Activated CD4-positive, alpha-beta memory T cell treated with anti-CD3 and anti-CD28 coated beads, Interleukin-2, amount 10 ng/mL, durations not matched to agents 7 days and 5 days (primary cell): Measurements from ENCODE around the gene ACE. TPM values are rescaled to one million over a fixed set of nuclear protein-coding genes. Genes with fewer than 3 reads are reported as not detected.
"Not testable (repeated sequence)": the region's sequence is repeated elsewhere in the genome, so short reads cannot be mapped to it uniquely, and the experiment has no call there.

Experiments used
- CTCF ChIA-PET: fragments of 350-600 bp; sonication (Branson Sonifier 250); formaldehyde crosslinking; loops from one replicate; lab custom pipeline; 2021; ENCODE audit warnings: antibody characterized with exemption, inconsistent platforms; lab: Charles Lee
- POLR2A ChIA-PET: fragments of 350-600 bp; sonication (Branson Sonifier 250); formaldehyde crosslinking; loops from one replicate; lab custom pipeline; 2021; ENCODE audit warnings: antibody characterized with exemption; lab: Charles Lee
- DNase-seq: peaks from one replicate; pipeline ENCODE4 v3.0.0-alpha.2; 2020
- H3K27ac Mint-ChIP-seq: one replicate; pipeline ENCODE4 v1.8.0; 2021; ENCODE audit warnings: mild to moderate bottlenecking, mixed read lengths
- H3K27me3 Mint-ChIP-seq: one replicate; pipeline ENCODE4 v1.8.0; 2021; ENCODE audit warnings: mixed read lengths
- H3K36me3 Mint-ChIP-seq: one replicate; pipeline ENCODE4 v1.8.0; 2021; ENCODE audit warnings: low read depth, mixed read lengths
- H3K4me1 Mint-ChIP-seq: one replicate; pipeline ENCODE4 v1.8.0; 2021; ENCODE audit warnings: mixed read lengths
- H3K4me3 Mint-ChIP-seq: one replicate; pipeline ENCODE4 v1.8.0; 2021; ENCODE audit warnings: mild to moderate bottlenecking, mixed read lengths
- H3K9me3 Mint-ChIP-seq: one replicate; pipeline ENCODE4 v1.8.0; 2021; ENCODE audit warnings: mixed read lengths
- total RNA-seq, 2 experiments: library from RNA; stranded (reverse); gene quantifications; one replicate each; pipeline ENCODE4 v1.2.3, GENCODE V29; 2021

The ACE gene
- total RNA-seq, 2 experiments from 2014 or later = 10.6 to 12.2 TPM

DNA sequence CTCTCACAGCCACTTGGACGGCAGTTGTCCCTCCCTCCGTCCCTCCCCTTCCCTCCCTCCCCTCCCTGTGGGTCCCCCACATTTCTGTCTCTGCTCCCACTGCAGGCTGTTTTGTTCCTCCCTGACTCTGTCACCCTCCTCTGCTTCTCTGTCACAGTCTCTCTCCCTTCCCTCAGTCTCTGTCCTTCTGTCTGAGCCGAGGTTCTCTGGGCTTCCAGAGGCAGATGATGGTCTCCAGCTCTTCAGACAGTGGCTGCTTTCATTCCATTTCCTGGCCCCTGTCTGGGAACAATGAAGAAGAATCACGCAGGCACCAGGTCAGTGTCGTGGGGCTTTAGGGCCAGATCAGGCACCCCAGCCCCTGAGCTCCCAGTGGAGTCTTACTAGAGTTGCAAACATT lies 21.9 kb upstream of the ACE start:
- Mint-ChIP-seq H3K4me3 (no peak overlapping the region), H3K27me3 (peaks cover 2% of the 10 kb centered on the region), H3K27ac (no peak overlapping the region), H3K36me3 (no peaks in the 10 kb centered on the region), H3K4me1 (peaks cover 6% of the 10 kb centered on the region), H3K9me3 (no peaks in the 10 kb centered on the region)
- CTCF ChIA-PET = interaction anchor here (0.8 kb wide), 1 partner anchor 23 kb away, joined by 3 read pairs; no protein-coding TSS in a partner anchor
- no peak for DNase-seq
- POLR2A ChIA-PET = no interaction called here

DNA sequence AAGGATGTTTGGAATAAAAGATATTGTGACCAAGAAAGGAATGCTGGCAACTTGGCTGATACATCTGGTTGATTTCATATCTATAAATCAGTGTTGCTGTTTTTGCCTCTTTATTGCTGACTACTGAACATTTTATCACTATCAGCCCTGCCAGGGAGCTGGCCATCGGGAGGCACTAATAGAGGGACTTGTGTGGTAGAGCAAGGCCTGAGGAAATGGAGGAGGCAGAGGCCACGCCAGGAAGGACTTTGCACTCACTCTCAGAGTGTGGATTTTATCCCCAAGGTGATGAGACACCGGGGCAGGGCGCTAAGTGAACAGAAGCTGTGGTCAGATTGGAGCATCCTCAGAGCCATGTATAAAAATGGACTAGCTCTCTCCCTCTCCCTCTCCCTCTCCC lies 21.4 kb upstream of the ACE start:
- CTCF ChIA-PET = no interaction called here

DNA sequence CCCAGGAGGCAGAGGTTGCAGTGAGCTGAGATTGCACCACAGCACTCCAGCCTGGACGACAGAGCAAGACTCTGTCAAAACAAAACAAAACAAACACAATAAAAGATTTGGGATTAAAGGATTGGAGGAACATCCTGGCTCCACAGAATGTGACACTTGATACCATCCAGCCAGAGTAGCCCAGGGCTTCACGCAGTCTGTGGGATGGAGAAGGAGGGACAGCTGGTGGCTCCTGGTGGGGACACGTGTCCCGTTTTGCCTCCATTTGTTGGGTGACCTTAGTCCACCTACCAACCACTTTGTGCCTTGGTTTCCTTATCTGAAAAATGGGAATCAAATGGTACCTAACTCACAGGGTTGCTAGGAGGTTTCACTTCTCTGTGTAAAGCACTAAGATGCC lies 18.4 kb upstream of the ACE start:
- Mint-ChIP-seq H3K27ac (no peak overlapping the region), H3K4me3 (no peak overlapping the region), H3K36me3 (no peaks in the 10 kb centered on the region), H3K9me3 (no peaks in the 10 kb centered on the region), H3K4me1 (no peaks in the 10 kb centered on the region), H3K27me3 (peaks cover 4% of the 10 kb centered on the region)
- CTCF ChIA-PET = interaction anchor here (0.6 kb wide), 1 partner anchor 30 kb away, joined by 4 read pairs; no protein-coding TSS in a partner anchor
- POLR2A ChIA-PET = interaction anchor here (0.6 kb wide), 1 partner anchor 201 kb away, joined by 3 read pairs; no protein-coding TSS in a partner anchor
- no peak for DNase-seq

More for the DNA sequence above, 21.4 kb upstream of the ACE start:
- Mint-ChIP-seq H3K9me3 (no peaks in the 10 kb centered on the region), H3K4me1 (peaks cover 2% of the 10 kb centered on the region), H3K36me3 (no peaks in the 10 kb centered on the region), H3K4me3 (no peak overlapping the region), H3K27ac (no peak overlapping the region), H3K27me3 (peaks cover 2% of the 10 kb centered on the region)
- POLR2A ChIA-PET = no interaction called here
- DNase-seq = no peak

DNA sequence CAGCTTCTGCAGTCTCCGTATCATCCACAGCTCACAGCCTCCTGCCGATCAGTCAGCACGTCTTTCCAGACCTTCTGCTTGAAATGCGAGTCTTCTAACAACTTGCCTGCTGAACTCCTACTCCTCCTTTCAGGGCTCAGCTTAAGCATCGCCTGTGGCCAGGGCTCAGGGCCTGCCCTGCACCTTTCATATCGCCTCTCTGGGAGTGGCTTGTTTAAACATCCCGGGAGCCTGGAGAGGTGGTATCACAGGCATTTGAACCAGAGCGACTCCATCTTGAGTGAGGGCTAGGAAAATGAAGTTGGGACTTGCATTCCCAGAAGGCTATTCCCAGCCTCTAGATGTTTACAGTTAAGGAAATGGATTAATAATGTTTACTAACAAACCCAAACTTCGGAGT lies 16.8 kb upstream of the ACE start:
- H3K27me3 Mint-ChIP-seq = peaks cover 10% of the 10 kb centered on the region
- H3K4me3 Mint-ChIP-seq = no peak overlapping the region
- ChIA-PET POLR2A (no interaction called here), CTCF (no interaction called here)
- no peaks in the 10 kb centered on the region for H3K4me1 Mint-ChIP-seq
- no peaks in the 10 kb centered on the region for H3K9me3 Mint-ChIP-seq
- no peaks in the 10 kb centered on the region for H3K36me3 Mint-ChIP-seq
- H3K27ac Mint-ChIP-seq = no peak overlapping the region
- DNase-seq = no peak

DNA sequence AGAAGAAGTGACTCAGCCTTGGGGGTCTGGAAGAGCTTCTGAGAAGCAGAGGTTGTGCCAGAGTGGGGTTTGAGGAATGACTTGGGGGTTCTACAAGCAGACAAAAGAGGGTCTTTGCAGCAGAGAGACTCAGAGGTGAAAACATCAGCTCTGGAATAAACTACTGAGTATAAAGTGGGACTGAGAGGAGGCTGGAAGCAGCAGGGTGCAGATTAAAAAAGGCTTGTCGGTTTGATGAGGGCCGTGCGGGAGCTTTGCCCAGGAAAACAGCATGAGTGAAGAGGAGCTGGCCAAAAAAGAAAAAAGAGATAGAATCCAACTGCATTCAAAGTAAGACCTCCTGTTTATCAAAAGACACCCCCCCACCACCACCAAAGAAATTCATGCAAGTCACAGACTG lies 13.1 kb upstream of the ACE start:
- Mint-ChIP-seq H3K4me3 (no peak overlapping the region), H3K27ac (no peak overlapping the region), H3K36me3 (no peaks in the 10 kb centered on the region), H3K9me3 (no peaks in the 10 kb centered on the region), H3K27me3 (peaks cover 12% of the 10 kb centered on the region), H3K4me1 (no peaks in the 10 kb centered on the region)
- CTCF ChIA-PET = no interaction called here
- no peak for DNase-seq
- POLR2A ChIA-PET = no interaction called here

DNA sequence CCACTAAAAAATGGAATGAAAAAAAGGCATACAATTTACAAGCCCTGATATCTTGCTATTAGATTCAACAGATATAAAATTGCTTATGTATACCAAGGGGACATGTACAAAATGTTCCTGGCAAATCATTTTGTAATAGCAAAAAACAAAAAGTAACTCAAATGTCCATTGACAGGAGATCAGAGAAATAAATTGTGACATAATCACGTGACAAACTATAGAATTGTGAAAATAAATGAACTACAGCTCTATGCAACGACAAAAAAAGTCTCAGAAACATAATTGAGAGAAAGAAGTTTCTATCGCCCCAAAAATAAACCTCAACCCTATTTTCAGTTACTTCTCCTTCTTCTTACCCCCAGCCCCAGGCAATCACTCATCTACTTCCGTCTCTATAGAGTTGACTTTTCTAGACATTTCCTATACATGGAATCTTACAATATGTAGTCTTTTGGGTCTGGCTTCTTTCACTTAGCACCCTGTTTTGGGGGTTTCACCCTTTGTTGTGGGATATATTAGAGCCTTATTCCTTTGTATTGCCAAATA lies 12.1 kb upstream of the ACE start:
- no peak for DNase-seq
- H3K27ac Mint-ChIP-seq = no peak overlapping the region
- ChIA-PET POLR2A (no interaction called here), CTCF (no interaction called here)
- peaks cover 15% of the 10 kb centered on the region for H3K27me3 Mint-ChIP-seq
- H3K4me3 Mint-ChIP-seq = no peak overlapping the region
- no peaks in the 10 kb centered on the region for H3K9me3 Mint-ChIP-seq
- H3K4me1 Mint-ChIP-seq = no peaks in the 10 kb centered on the region
- H3K36me3 Mint-ChIP-seq = no peaks in the 10 kb centered on the region

DNA sequence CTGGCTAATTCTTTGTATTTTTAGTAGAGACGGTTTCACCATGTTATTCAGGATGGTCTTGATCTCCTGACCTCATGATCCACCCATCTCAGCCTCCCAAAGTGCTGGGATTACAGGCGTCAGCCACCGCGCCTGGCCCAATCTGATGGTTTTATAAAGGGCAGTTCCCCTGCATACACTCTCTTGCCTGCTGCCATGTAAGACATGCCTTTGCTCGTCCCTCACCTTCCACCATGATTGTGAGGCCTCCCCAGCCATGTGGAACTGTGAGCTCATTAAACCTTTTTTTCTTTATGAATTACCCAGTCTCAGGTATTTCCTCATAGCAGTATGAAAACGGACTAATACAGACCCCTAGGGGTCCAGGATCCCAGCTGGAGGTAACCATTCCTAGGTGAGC lies 8.8 kb upstream of the ACE start:
- POLR2A ChIA-PET = not testable (repeated sequence)

DNA sequence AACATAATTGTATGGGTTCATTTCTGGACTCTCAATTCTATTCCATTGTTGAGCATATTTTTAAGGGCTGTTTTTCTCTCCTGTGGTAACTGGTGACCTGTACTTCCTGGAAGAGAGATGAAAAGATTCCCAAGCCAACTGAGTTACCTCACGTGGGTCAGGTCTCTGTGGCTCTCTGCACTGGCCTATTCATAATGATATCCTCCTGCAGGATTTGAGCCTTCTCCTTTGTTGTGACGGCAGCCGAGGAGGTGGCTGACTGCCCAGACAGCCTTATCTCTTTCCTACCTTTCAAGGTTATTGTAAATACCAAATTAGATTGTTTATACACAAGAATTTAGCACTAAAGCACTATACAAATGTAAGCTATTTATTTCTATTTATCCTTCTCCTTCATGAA lies 2.7 kb upstream of the ACE start:
- Mint-ChIP-seq H3K4me3 (no peak overlapping the region), H3K36me3 (no peaks in the 10 kb centered on the region), H3K27me3 (peaks cover 44% of the 10 kb centered on the region), H3K27ac (no peak overlapping the region), H3K9me3 (no peaks in the 10 kb centered on the region), H3K4me1 (peaks cover 16% of the 10 kb centered on the region)
- no peak for DNase-seq
- CTCF ChIA-PET = interaction anchor here (1.4 kb wide), 1 partner anchor 48 kb away, joined by 4 read pairs; no protein-coding TSS in a partner anchor
- POLR2A ChIA-PET = no interaction called here

More for the DNA sequence above, 8.8 kb upstream of the ACE start:
- H3K9me3 Mint-ChIP-seq, H3K4me3 Mint-ChIP-seq, H3K36me3 Mint-ChIP-seq, H3K27ac Mint-ChIP-seq, DNase-seq, H3K4me1 Mint-ChIP-seq: not testable (repeated sequence)
- peaks cover 21% of the 10 kb centered on the region for H3K27me3 Mint-ChIP-seq
- CTCF ChIA-PET = interaction anchor here (2.3 kb wide), 1 partner anchor 11 kb away, joined by 12 read pairs; no protein-coding TSS in a partner anchor

DNA sequence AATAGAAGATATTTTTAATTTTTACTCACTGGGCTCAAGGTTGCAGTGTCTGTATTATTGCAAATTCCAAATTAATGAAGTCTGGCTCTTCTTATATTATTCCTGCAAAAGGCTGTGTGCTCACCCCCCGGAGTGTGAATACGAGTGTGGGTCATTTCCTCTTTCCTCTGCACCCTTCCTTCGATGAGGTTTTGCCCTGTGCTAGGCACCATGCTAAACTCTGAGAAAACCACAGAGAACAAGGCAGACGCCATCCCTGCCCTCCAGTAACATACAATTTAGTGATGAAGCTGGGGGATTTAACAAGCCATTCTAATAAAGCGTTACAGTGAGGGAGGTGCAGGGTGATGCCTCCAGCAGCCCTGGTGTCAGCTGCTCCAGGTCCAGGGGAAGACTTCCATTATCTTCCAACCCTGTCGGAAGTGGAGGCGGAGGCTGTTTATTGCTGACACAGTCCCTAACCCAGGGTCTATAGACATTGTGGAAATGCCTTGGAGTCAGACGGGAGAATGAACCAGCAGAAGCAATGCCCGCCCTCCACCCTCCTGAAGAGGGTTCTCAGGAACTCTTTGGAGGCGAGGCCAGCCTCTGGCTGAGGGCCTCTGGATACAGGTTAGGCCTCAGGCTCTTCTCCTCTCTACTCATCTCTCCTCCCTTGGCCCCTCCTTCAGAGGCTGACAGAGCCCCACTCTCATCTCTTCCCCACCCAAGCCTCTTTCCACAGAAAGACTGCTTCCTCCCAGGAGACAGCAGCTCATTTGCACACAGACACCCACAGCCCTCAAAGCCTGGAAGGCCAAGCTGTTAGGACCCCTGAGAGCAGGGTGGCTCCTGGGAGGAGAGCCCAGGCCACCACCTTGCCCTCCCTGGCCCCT lies 2.0 kb upstream of the ACE start:
- ChIA-PET POLR2A (no interaction called here), CTCF (interaction anchor here (1.4 kb wide), 1 partner anchor 49 kb away, joined by 4 read pairs; no protein-coding TSS in a partner anchor)
- peaks cover 43% of the 10 kb centered on the region for H3K27me3 Mint-ChIP-seq
- H3K36me3 Mint-ChIP-seq = no peaks in the 10 kb centered on the region
- peaks cover 16% of the 10 kb centered on the region for H3K4me1 Mint-ChIP-seq
- H3K9me3 Mint-ChIP-seq = no peaks in the 10 kb centered on the region
- no peak overlapping the region for H3K4me3 Mint-ChIP-seq
- DNase-seq = no peak
- H3K27ac Mint-ChIP-seq = no peak overlapping the region

DNA sequence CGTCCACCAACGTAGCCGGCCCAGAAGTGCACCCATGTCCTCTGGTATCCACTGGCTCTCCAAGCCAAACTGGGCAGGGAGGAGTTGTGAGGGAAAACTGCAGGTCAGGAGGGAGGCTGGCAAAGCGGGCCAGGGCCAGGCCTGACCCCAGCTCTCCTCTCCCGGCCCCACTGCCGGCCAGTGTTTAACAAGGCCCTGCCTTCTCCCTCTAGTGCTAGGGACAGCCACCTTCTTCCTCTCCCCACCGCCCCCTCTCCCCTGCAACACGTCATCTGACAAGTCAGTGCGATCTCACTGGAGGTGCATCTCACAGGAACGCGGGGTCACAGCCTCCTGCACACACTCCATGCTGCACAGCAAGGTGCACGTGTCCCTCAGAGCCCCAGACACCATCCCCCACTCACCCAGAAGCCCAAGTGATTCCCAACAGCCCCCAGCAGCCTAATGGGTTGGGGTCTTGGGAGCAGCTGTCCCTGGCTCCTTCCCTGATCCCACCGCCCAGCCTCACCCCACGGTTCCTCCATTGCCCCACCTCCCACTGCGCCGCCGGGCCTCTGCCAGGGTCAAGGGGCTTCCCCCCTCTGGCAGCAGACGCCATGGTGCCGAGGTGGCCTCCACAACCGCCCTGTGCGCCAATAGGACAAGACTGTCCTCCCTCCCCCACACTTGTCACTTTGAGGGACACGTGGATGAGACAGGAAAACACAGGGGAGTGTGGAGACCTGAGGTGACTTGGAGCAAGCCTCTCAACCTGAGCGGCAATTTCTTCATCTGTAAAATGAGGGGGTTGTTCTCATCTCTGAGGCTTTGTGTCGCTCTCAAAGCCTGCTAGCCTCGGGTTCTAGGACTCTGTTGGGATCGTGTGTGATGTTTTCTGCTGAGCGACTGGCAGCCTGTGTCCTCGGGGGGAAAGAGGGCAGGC lies 1.1 kb upstream of the ACE start:
- Mint-ChIP-seq H3K9me3 (no peaks in the 10 kb centered on the region), H3K36me3 (no peaks in the 10 kb centered on the region), H3K4me3 (peak overlapping the region; percentile 44), H3K27me3 (peaks cover 41% of the 10 kb centered on the region), H3K27ac (no peak overlapping the region), H3K4me1 (peaks cover 16% of the 10 kb centered on the region)
- ChIA-PET CTCF (interaction anchor here (1.3 to 6.5 kb wide), 5 partner anchors 29 to 136 kb away, joined by 3 to 174 read pairs (median 5); no protein-coding TSS in a partner anchor), POLR2A (interaction anchor here (0.9 to 2.7 kb wide), 3 partner anchors 29 to 227 kb away, joined by 3 to 9 read pairs (median 3); no protein-coding TSS in a partner anchor)
- DNase-seq = no peak

DNA sequence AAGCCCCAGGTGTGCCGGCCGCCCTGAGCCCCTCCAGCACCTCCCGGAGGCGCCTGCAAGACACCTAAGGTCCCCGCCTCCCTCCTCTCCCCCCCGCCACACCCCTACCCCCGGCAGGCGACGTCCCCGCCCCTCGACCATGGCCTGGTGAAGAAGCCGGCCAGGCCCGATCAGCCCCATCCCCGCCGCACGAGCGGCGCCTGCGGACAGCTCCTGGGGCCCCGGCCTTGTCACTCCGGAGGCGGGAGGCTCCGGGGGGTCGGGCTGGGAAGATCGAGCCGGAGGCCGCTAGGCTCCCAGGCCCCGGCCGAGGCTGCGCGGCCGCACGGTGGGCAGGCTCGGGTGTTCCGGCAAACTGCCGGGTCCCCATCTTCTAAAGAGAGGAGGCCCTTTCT lies 405 bp upstream of the ACE start:
- no peaks in the 10 kb centered on the region for H3K9me3 Mint-ChIP-seq
- CTCF ChIA-PET = interaction anchor here (0.6 to 6.5 kb wide), 6 partner anchors 30 to 136 kb away, joined by 3 to 174 read pairs (median 4); no protein-coding TSS in a partner anchor
- no peaks in the 10 kb centered on the region for H3K36me3 Mint-ChIP-seq
- peaks cover 16% of the 10 kb centered on the region for H3K4me1 Mint-ChIP-seq
- no peak for DNase-seq
- H3K27me3 Mint-ChIP-seq = peaks cover 41% of the 10 kb centered on the region
- H3K27ac Mint-ChIP-seq = no peak overlapping the region
- peak overlapping the region; percentile 44 for H3K4me3 Mint-ChIP-seq
- POLR2A ChIA-PET = interaction anchor here (0.8 to 4.3 kb wide), 5 partner anchors 30 to 226 kb away, joined by 3 to 27 read pairs (median 3); no protein-coding TSS in a partner anchor
